ENCODE data around the gene KIF6. TPM values are rescaled to one million over a fixed set of nuclear protein-coding genes. Genes with fewer than 3 reads are reported as not detected.

The KIF6 gene
- total RNA-seq, 1 donor from 2014 or later, result 2.7 TPM

DNA sequence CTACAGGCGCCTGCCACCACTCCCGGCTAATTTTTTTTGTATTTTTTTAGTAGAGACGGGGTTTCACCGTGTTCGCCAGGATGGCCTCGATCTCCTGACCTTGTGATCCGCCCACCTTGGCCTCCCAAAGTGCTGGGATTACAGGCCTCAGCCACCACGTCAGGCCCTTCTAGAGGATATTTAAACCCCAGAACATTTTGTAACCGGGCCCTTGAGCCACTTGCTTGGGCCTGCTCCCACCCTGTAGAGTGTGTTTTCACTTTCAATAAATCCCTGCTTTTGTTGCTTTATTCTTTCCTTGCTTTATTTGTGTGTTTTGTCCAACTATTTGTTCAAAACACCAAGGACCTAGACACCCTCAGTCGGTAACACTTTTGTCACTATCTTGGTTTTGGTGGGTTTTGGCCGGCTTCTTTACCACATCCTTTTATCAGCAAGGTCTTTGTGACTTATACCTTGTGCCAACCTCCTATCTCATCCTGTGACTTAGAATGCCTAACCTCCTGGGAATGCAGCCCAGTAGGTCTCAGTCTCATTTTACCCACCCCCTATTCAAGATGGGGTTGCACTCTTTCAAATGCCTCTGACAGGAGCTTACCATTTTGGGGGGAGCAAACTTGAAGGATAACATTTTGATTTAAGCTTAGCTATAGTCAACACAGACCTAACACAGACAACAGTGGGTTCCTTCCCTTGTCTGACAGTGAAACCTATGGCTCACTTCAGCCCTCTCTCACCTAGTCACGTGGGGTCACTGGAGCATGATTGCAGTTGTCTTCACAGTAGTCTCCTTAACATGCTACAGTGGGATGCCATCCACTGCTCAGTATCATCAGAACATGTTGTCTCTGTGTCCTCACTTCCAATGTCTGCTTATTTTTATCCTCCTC, 27.9 kb upstream of the KIF6 start:
- Histone ChIP-seq H3K27ac (no peak overlapping the region), H3K36me3 (no peaks in the 10 kb centered on the region), H4K20me1 (ENCODE audit: low read depth) (no peaks in the 10 kb centered on the region), H3K4me2 (no peak overlapping the region), H3K4me1 (no peaks in the 10 kb centered on the region), H2AFZ (replicated peaks) (no peak overlapping the region), H3K4me3 (no peak overlapping the region), H3F3A (ENCODE audit: low read depth) (no peaks in the 10 kb centered on the region), H3K9ac (no peak overlapping the region), H3K27me3 (no peaks in the 10 kb centered on the region), H3K9me3 (ENCODE audit: low read depth) (no peaks in the 10 kb centered on the region), H3K79me2 (ENCODE audit: low read depth) (no peaks in the 10 kb centered on the region)
- DNase-seq (ENCODE audit: low spot score), result no peak
- Mint-ChIP-seq H3K4me3 (no peak overlapping the region), H3K36me3 (no peaks in the 10 kb centered on the region), H3K4me1 (no peaks in the 10 kb centered on the region), H3K27me3 (ENCODE audit: insufficient read depth, low read depth) (peaks cover 2% of the 10 kb centered on the region), H3K27ac (no peak overlapping the region), H3K9me3 (no peaks in the 10 kb centered on the region)
- no peak for TF ChIP-seq EZH2 (IDR thresholded peaks at IDR 0.05)
- TF ChIP-seq, protein P1, sequence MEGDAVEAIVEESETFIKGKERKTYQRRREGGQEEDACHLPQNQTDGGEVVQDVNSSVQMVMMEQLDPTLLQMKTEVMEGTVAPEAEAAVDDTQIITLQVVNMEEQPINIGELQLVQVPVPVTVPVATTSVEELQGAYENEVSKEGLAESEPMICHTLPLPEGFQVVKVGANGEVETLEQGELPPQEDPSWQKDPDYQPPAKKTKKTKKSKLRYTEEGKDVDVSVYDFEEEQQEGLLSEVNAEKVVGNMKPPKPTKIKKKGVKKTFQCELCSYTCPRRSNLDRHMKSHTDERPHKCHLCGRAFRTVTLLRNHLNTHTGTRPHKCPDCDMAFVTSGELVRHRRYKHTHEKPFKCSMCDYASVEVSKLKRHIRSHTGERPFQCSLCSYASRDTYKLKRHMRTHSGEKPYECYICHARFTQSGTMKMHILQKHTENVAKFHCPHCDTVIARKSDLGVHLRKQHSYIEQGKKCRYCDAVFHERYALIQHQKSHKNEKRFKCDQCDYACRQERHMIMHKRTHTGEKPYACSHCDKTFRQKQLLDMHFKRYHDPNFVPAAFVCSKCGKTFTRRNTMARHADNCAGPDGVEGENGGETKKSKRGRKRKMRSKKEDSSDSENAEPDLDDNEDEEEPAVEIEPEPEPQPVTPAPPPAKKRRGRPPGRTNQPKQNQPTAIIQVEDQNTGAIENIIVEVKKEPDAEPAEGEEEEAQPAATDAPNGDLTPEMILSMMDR (IDR thresholded peaks at IDR 0.05), result no peak
- no peak for TF ChIP-seq EZH2phosphoT487 (IDR thresholded peaks at IDR 0.05)

DNA sequence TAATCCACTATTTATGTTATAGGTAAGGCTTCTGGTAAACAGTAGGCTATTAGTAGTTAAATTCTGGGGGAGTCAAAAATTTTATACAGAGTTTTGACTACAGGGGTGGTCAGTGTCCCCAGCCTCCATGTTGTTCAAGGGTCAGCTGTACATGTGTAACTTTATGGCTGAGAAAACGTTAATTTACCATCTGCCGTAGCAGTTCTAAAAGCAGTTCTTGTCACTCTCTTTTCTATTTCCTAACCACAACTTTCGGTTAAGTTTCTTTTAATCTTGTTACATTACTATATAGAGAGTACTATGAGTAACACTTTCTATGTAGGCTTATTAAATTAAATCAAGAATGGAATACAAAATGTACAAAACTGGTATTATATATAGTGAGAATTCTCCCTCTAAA, 21.6 kb upstream of the KIF6 start:
- H3K27me3 ChIP-seq, result no peaks in the 10 kb centered on the region
- H3K9ac ChIP-seq, result no peak overlapping the region
- H3K9me3 Mint-ChIP-seq, result no peaks in the 10 kb centered on the region
- H3K27me3 Mint-ChIP-seq (ENCODE audit: insufficient read depth, low read depth), result no peaks in the 10 kb centered on the region
- H3K4me2 ChIP-seq, result no peak overlapping the region
- no peak for DNase-seq (ENCODE audit: low spot score)
- no peak overlapping the region for H3K27ac ChIP-seq
- H3K36me3 ChIP-seq, result no peaks in the 10 kb centered on the region
- TF ChIP-seq EZH2phosphoT487 (IDR thresholded peaks at IDR 0.05) (no peak), EZH2 (IDR thresholded peaks at IDR 0.05) (no peak)
- TF ChIP-seq, protein P1 (IDR thresholded peaks at IDR 0.05), result no peak
- H3K4me1 ChIP-seq, result no peaks in the 10 kb centered on the region
- no peaks in the 10 kb centered on the region for H3K4me1 Mint-ChIP-seq
- no peak overlapping the region for H3K27ac Mint-ChIP-seq
- H3F3A ChIP-seq (ENCODE audit: low read depth), result no peaks in the 10 kb centered on the region
- H3K4me3 Mint-ChIP-seq, result no peak overlapping the region
- no peaks in the 10 kb centered on the region for H3K9me3 ChIP-seq (ENCODE audit: low read depth)
- H3K4me3 ChIP-seq, result no peak overlapping the region
- no peak overlapping the region for H2AFZ ChIP-seq (replicated peaks)
- H3K36me3 Mint-ChIP-seq, result no peaks in the 10 kb centered on the region
- no peaks in the 10 kb centered on the region for H4K20me1 ChIP-seq (ENCODE audit: low read depth)
- H3K79me2 ChIP-seq (ENCODE audit: low read depth), result no peaks in the 10 kb centered on the region

DNA sequence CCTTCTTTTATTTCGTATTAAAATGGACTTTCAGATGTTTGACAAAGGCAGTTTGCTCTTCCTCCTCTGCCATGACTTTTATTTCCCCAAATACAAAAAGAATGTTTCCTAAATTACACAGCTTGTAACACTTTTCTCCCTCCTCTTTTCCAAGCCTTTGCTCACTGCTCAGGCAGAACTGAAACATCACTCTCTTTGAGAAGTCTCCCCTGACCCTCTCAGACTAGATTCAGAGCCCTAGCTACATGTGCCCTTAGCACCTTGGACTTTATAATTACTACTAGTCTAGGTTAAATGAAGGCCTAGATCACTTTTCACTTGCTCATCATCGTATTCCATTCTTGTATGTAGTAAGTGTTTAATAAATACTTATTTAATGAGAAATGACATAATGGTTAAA, 8.5 kb upstream of the KIF6 start:
- DNase-seq (ENCODE audit: low spot score), result no peak
- H3K9me3 Mint-ChIP-seq, result no peaks in the 10 kb centered on the region
- Histone ChIP-seq H3K36me3 (no peaks in the 10 kb centered on the region), H3K9me3 (ENCODE audit: low read depth) (no peaks in the 10 kb centered on the region), H4K20me1 (ENCODE audit: low read depth) (no peaks in the 10 kb centered on the region), H3K4me2 (no peak overlapping the region), H3K9ac (no peak overlapping the region), H3K79me2 (ENCODE audit: low read depth) (no peaks in the 10 kb centered on the region), H3K27me3 (no peaks in the 10 kb centered on the region), H3K4me1 (peaks cover 19% of the 10 kb centered on the region), H3K4me3 (no peak overlapping the region), H2AFZ (replicated peaks) (no peak overlapping the region), H3F3A (ENCODE audit: low read depth) (no peaks in the 10 kb centered on the region), H3K27ac (no peak overlapping the region)
- H3K36me3 Mint-ChIP-seq, result no peaks in the 10 kb centered on the region
- H3K27ac Mint-ChIP-seq, result no peak overlapping the region
- no peak for TF ChIP-seq EZH2phosphoT487 (IDR thresholded peaks at IDR 0.05)
- TF ChIP-seq EZH2 (IDR thresholded peaks at IDR 0.05), result no peak
- no peak overlapping the region for H3K4me3 Mint-ChIP-seq
- peaks cover 8% of the 10 kb centered on the region for H3K4me1 Mint-ChIP-seq
- no peaks in the 10 kb centered on the region for H3K27me3 Mint-ChIP-seq (ENCODE audit: insufficient read depth, low read depth)

DNA sequence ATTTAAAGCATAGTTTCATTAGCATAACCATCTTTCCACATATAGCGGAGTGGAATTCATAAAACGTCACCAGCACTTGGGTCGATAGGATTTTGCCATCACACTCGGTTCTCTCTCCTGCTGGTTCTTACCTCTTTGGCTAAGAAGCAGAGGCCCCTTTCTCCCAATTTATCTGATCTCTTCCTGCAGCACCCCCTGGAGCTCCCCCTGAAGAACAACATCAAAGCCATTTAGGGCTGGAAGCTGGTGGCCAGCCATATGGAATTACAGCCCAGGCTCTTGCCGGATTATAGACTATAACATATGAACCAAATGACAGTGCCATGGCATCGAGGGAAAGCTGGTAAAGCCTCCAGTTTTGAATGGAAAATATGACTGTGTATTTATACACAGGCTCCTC, 6.4 kb upstream of the KIF6 start:
- Histone ChIP-seq H3K36me3 (no peaks in the 10 kb centered on the region), H3K4me1 (peaks cover 19% of the 10 kb centered on the region), H2AFZ (replicated peaks) (no peak overlapping the region), H3K4me2 (no peak overlapping the region), H3K9ac (no peak overlapping the region), H3F3A (ENCODE audit: low read depth) (no peaks in the 10 kb centered on the region), H4K20me1 (ENCODE audit: low read depth) (no peaks in the 10 kb centered on the region), H3K79me2 (ENCODE audit: low read depth) (no peaks in the 10 kb centered on the region), H3K27me3 (no peaks in the 10 kb centered on the region), H3K9me3 (ENCODE audit: low read depth) (no peaks in the 10 kb centered on the region), H3K4me3 (no peak overlapping the region), H3K27ac (no peak overlapping the region)
- DNase-seq (ENCODE audit: low spot score), result peak; percentile 41
- H3K27me3 Mint-ChIP-seq (ENCODE audit: insufficient read depth, low read depth), result no peaks in the 10 kb centered on the region
- H3K36me3 Mint-ChIP-seq, result no peaks in the 10 kb centered on the region
- H3K4me3 Mint-ChIP-seq, result no peak overlapping the region
- no peaks in the 10 kb centered on the region for H3K9me3 Mint-ChIP-seq
- TF ChIP-seq EZH2 (IDR thresholded peaks at IDR 0.05), result no peak
- TF ChIP-seq, protein P1 (IDR thresholded peaks at IDR 0.05), result peak; percentile 37
- no peak overlapping the region for H3K27ac Mint-ChIP-seq
- peaks cover 8% of the 10 kb centered on the region for H3K4me1 Mint-ChIP-seq

Data from neural progenitor cell (in vitro differentiated cells).